HUDEP-2 (cell line): ENCODE measurements around the gene TUBB4A.

ENCODE experiments used
- DNase-seq, 76 experiments: peaks; one replicate each; lab custom pipeline; 2025; ENCODE audit not compliant: unreplicated experiment in 76 of 76; lab: John Stamatoyannopoulos, UW

TUBB4A gene

GRCh38 chr19:6498294-6499036, 3.6 kb downstream of the TUBB4A start:
- DNase-seq: peak in 1 of 76 experiments; percentile 28

GRCh38 chr19:6495947-6496346, 6.2 kb downstream of the TUBB4A start:
- no peak for DNase-seq

- DNase-seq: no peak
Observed at GRCh38 chr19:6494438-6495036, 7.6 kb downstream of the TUBB4A start.

GRCh38 chr19:6491802-6492592, 10.1 kb downstream of the TUBB4A start:
- DNase-seq: no peak

GRCh38 chr19:6490134-6490533, 12.0 kb downstream of the TUBB4A start:
- DNase-seq: no peak

- DNase-seq: no peak
Observed at GRCh38 chr19:6489278-6490061, 12.6 kb downstream of the TUBB4A start.

- no peak for DNase-seq
Observed at GRCh38 chr19:6484831-6485230, 17.3 kb downstream of the TUBB4A start.

- no peak for DNase-seq
Observed at GRCh38 chr19:6484230-6484629, 17.9 kb downstream of the TUBB4A start.

GRCh38 chr19:6483235-6483634, 18.9 kb downstream of the TUBB4A start:
- DNase-seq: no peak

GRCh38 chr19:6482343-6482686, 19.8 kb downstream of the TUBB4A start:
- DNase-seq: no peak

- DNase-seq: peak in 6 of 76 experiments; percentile 3 to 26 (median 12)
Observed at GRCh38 chr19:6481541-6482342, 20.4 kb downstream of the TUBB4A start, which contains the start of gene DENND1C. Gene DENND1C, minus strand, starts transcription at chr19:6481787. Its CDS starts 92 bp downstream, at chr19:6481695.

GRCh38 chr19:6480848-6481415, 21.2 kb downstream of the TUBB4A start:
- no peak for DNase-seq

- no peak for DNase-seq
Observed at GRCh38 chr19:6479836-6480398, 22.2 kb downstream of the TUBB4A start.

- DNase-seq: no peak
Observed at GRCh38 chr19:6478815-6479214, 23.3 kb downstream of the TUBB4A start.

GRCh38 chr19:6476896-6477431, 25.1 kb downstream of the TUBB4A start:
- DNase-seq: no peak

- peak in 49 of 76 experiments; percentile 7 to 64 (median 36) for DNase-seq
Observed at GRCh38 chr19:6476155-6476895, 25.8 kb downstream of the TUBB4A start.

GRCh38 chr19:6475321-6476108, 26.6 kb downstream of the TUBB4A start:
- DNase-seq: no peak

- DNase-seq: no peak
Observed at GRCh38 chr19:6473647-6474046, 28.5 kb downstream of the TUBB4A start.
